ENCODE measurements around the gene TMCO2.

Gene TMCO2

GRCh38 chr1:40256401-40257084, 8.8 kb downstream of the TMCO2 start:
- DNase-seq (ENCODE audit: low spot score) = no peak
- in situ Hi-C loops (cut with MboI; ENCODE audit: low pct_unique_long_range_greater_than_20kb, low sequenced_read_pairs, unreplicated experiment) = no loop called here
- TF ChIP-seq, protein P1, sequence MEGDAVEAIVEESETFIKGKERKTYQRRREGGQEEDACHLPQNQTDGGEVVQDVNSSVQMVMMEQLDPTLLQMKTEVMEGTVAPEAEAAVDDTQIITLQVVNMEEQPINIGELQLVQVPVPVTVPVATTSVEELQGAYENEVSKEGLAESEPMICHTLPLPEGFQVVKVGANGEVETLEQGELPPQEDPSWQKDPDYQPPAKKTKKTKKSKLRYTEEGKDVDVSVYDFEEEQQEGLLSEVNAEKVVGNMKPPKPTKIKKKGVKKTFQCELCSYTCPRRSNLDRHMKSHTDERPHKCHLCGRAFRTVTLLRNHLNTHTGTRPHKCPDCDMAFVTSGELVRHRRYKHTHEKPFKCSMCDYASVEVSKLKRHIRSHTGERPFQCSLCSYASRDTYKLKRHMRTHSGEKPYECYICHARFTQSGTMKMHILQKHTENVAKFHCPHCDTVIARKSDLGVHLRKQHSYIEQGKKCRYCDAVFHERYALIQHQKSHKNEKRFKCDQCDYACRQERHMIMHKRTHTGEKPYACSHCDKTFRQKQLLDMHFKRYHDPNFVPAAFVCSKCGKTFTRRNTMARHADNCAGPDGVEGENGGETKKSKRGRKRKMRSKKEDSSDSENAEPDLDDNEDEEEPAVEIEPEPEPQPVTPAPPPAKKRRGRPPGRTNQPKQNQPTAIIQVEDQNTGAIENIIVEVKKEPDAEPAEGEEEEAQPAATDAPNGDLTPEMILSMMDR (IDR thresholded peaks at IDR 0.05; ENCODE audit: extremely low read depth, insufficient read depth, missing control alignments) = no peak

DNA sequence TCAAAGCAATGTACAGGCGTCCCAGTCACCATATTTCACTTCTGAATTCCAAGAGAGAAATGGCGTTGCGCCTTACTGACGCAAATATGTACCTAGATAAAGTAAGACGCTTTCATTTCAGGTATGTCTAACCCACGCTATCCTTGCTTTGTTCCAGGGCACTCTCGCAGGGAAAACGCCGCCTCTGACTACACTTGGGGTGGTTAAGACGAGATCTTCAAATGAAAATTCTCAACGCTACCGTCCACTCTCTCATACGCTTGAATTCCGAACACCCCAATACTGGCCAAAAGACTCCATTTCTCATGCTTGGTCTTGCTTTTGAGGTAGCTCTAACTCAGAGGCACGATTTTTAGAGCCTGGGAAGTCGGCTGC, 9.6 kb downstream of the TMCO2 start:
- no peak for DNase-seq (ENCODE audit: low spot score)
- in situ Hi-C loops (cut with MboI; ENCODE audit: low pct_unique_long_range_greater_than_20kb, low sequenced_read_pairs, unreplicated experiment) = no loop called here
- TF ChIP-seq, protein P1 (IDR thresholded peaks at IDR 0.05; ENCODE audit: extremely low read depth, insufficient read depth, missing control alignments) = no peak

GRCh38 chr1:40257688-40258444, 10.1 kb downstream of the TMCO2 start, which contains the start of gene ZMPSTE24:
Gene ZMPSTE24, plus strand, starts transcription at chr1:40258236. Its CDS starts 36 bp downstream, at chr1:40258272.
- peak; percentile 85 for DNase-seq (ENCODE audit: low spot score)
- in situ Hi-C loops (cut with MboI; ENCODE audit: low pct_unique_long_range_greater_than_20kb, low sequenced_read_pairs, unreplicated experiment) = no loop called here
- TF ChIP-seq, protein P1 (IDR thresholded peaks at IDR 0.05; ENCODE audit: extremely low read depth, insufficient read depth, missing control alignments) = no peak

GRCh38 chr1:40258445-40258769, 10.7 kb downstream of the TMCO2 start:
- DNase-seq (ENCODE audit: low spot score) = no peak
- TF ChIP-seq, protein P1 (IDR thresholded peaks at IDR 0.05; ENCODE audit: extremely low read depth, insufficient read depth, missing control alignments) = no peak

GRCh38 chr1:40264354-40264781, 16.6 kb downstream of the TMCO2 start:
- in situ Hi-C loops (cut with MboI; ENCODE audit: low pct_unique_long_range_greater_than_20kb, low sequenced_read_pairs, unreplicated experiment) = no loop called here
- DNase-seq (ENCODE audit: low spot score) = no peak
- TF ChIP-seq, protein P1 (IDR thresholded peaks at IDR 0.05; ENCODE audit: extremely low read depth, insufficient read depth, missing control alignments) = no peak

More at GRCh38 chr1:40258445-40258769, 10.7 kb downstream of the TMCO2 start:
- in situ Hi-C loops (cut with MboI; ENCODE audit: low pct_unique_long_range_greater_than_20kb, low sequenced_read_pairs, unreplicated experiment) = no loop called here

- no peak for DNase-seq (ENCODE audit: low spot score)
- TF ChIP-seq, protein P1 (IDR thresholded peaks at IDR 0.05; ENCODE audit: extremely low read depth, insufficient read depth, missing control alignments) = no peak
- in situ Hi-C loops (cut with MboI; ENCODE audit: low pct_unique_long_range_greater_than_20kb, low sequenced_read_pairs, unreplicated experiment) = no loop called here
These were observed 17.6 kb downstream of the TMCO2 start for GRCh38 chr1:40265298-40265697.
